ENCODE results near the gene ETV1.

DNA sequence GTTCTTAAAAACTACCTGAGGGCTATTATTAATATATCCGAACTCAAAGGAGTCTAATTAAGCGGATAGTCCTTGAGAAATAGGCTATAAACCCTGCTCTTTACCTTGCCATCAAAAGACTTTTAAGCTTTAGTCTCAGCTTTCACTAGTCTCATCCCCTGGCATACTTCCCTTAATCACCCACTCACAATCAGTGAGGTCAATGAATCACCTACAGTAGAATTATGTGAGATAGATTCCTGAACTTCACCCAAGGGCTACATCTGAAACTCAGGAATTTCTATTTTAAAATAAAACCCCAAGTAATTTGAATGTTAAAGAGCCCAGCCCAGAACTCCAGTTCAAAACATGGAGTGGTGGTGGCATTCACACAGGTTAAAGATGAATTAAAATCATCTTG, 108.7 kb downstream of the ETV1 start:
- TF ChIP-seq EP300 (IDR thresholded peaks at IDR 0.05) (no peak), POLR2AphosphoS5 (IDR thresholded peaks at IDR 0.05) (no peak), POLR2A (IDR thresholded peaks at IDR 0.05) (no peak)

Data from upper lobe of left lung (tissue), 4 donors.